ENCODE data around the gene TCHP. TPM values are rescaled to one million over a fixed set of nuclear protein-coding genes. Genes with fewer than 3 reads are reported as not detected.

Gene TCHP
- polyA plus RNA-seq, 1 donor from 2014 or later, result 12.8 TPM

DNA sequence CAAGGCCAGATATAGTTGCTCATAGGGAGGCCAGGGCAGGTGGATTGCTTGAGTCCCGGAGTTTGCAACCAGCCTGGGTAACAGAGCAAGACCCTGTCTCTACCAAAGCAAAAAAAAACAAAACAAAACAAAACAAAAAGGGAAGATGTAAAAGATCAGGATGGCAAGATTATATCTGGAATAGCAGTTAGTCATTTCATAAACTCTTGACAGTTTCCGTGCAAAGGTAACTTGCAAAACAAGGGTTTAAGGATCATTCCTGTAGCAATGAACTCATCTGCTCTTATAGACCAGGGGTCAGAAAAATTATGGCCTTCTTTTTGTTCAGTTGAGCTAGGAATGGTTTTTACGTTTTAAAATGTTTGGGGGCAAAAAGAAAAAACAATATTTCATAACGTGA, 66.5 kb downstream of the TCHP start:
- Histone ChIP-seq H3K79me2 (replicated peaks; ENCODE audit: insufficient read depth, low read length) (no peaks in the 10 kb centered on the region), H3K4me3 (ENCODE audit: low read length) (no peak overlapping the region), H3K27ac (ENCODE audit: low read length) (no peak overlapping the region), H3K4me2 (ENCODE audit: low read length) (no peak overlapping the region), H3K27me3 (ENCODE audit: insufficient read depth, low read depth, low read length) (no peaks in the 10 kb centered on the region), H3F3A (ENCODE audit: insufficient read depth, low read length, poor library complexity, severe bottlenecking) (no peaks in the 10 kb centered on the region), H3K9me3 (ENCODE audit: low read length) (no peaks in the 10 kb centered on the region), H3K9me2 (ENCODE audit: insufficient read depth, low read length) (no peaks in the 10 kb centered on the region), H3K36me3 (ENCODE audit: insufficient read depth, low read length) (peaks cover 14% of the 10 kb centered on the region), H4K20me1 (ENCODE audit: insufficient read depth) (no peaks in the 10 kb centered on the region), H2AFZ (ENCODE audit: low read depth, low read length) (no peak overlapping the region), H3K9ac (ENCODE audit: low read length) (no peak overlapping the region)
- TF ChIP-seq CTCF (IDR thresholded peaks at IDR 0.05; ENCODE audit: poor library complexity, severe bottlenecking), result no peak
- TF ChIP-seq EZH2 (IDR thresholded peaks at IDR 0.05; ENCODE audit: borderline replicate concordance, insufficient read depth, low read length, poor library complexity, severe bottlenecking), result no peak
- TF ChIP-seq RAD21 (conservative IDR thresholded peaks at IDR 0.05), result no peak
- TF ChIP-seq EP300 (conservative IDR thresholded peaks at IDR 0.05; ENCODE audit: poor library complexity, severe bottlenecking), result no peak
- TF ChIP-seq MXI1 (conservative IDR thresholded peaks at IDR 0.05; ENCODE audit: poor library complexity, severe bottlenecking), result no peak
- no peak for TF ChIP-seq POLR2AphosphoS5 (IDR thresholded peaks at IDR 0.05)
- TF ChIP-seq, protein P1, sequence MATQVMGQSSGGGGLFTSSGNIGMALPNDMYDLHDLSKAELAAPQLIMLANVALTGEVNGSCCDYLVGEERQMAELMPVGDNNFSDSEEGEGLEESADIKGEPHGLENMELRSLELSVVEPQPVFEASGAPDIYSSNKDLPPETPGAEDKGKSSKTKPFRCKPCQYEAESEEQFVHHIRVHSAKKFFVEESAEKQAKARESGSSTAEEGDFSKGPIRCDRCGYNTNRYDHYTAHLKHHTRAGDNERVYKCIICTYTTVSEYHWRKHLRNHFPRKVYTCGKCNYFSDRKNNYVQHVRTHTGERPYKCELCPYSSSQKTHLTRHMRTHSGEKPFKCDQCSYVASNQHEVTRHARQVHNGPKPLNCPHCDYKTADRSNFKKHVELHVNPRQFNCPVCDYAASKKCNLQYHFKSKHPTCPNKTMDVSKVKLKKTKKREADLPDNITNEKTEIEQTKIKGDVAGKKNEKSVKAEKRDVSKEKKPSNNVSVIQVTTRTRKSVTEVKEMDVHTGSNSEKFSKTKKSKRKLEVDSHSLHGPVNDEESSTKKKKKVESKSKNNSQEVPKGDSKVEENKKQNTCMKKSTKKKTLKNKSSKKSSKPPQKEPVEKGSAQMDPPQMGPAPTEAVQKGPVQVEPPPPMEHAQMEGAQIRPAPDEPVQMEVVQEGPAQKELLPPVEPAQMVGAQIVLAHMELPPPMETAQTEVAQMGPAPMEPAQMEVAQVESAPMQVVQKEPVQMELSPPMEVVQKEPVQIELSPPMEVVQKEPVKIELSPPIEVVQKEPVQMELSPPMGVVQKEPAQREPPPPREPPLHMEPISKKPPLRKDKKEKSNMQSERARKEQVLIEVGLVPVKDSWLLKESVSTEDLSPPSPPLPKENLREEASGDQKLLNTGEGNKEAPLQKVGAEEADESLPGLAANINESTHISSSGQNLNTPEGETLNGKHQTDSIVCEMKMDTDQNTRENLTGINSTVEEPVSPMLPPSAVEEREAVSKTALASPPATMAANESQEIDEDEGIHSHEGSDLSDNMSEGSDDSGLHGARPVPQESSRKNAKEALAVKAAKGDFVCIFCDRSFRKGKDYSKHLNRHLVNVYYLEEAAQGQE (IDR thresholded peaks at IDR 0.05; ENCODE audit: borderline replicate concordance), result no peak
- TF ChIP-seq SMC3 (conservative IDR thresholded peaks at IDR 0.05; ENCODE audit: poor library complexity), result no peak
- TF ChIP-seq TAF1 (IDR thresholded peaks at IDR 0.05; ENCODE audit: low read depth), result no peak

DNA sequence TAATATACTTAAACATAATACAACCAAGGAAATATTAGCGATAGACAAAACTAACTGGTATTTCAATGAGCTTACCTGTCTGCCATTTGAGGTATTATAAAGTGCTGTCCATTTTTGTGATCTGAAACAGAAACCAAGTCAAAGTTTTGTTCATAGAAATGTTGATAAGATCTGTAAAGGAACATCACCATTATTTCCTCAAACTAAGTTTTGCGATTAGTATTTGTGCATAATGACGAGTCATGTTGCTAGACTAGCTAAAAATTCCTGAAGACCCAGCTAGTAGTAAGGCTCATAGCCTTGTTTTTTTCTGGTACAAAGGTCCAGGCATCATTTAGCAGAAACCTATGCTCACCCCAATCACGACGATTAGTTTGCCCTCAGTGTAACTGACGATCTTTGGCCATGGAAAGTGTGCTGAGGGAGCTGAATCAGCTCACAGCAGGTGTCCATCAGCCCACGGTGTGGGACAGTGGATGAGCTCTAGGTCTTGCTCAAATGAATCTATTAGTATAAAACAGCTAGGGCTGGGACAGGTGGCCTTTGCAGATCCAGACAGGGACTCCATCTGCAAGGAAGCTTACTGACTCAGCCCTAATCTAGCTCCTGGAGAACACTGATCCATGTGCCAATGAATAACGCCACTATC, 67.4 kb downstream of the TCHP start:
- Histone ChIP-seq H2AFZ (ENCODE audit: low read depth, low read length) (no peak overlapping the region), H3K9me2 (ENCODE audit: insufficient read depth, low read length) (no peaks in the 10 kb centered on the region), H3K4me3 (ENCODE audit: low read length) (no peak overlapping the region), H3K27ac (ENCODE audit: low read length) (no peak overlapping the region), H3K79me2 (replicated peaks; ENCODE audit: insufficient read depth, low read length) (no peaks in the 10 kb centered on the region), H3K4me2 (ENCODE audit: low read length) (no peak overlapping the region), H3K9ac (ENCODE audit: low read length) (no peak overlapping the region), H3F3A (ENCODE audit: insufficient read depth, low read length, poor library complexity, severe bottlenecking) (no peaks in the 10 kb centered on the region), H4K20me1 (ENCODE audit: insufficient read depth) (no peaks in the 10 kb centered on the region), H3K9me3 (ENCODE audit: low read length) (no peaks in the 10 kb centered on the region), H3K27me3 (ENCODE audit: insufficient read depth, low read depth, low read length) (no peaks in the 10 kb centered on the region), H3K36me3 (ENCODE audit: insufficient read depth, low read length) (peaks cover 10% of the 10 kb centered on the region)
- TF ChIP-seq EP300 (conservative IDR thresholded peaks at IDR 0.05; ENCODE audit: poor library complexity, severe bottlenecking) (no peak), CTCF (IDR thresholded peaks at IDR 0.05; ENCODE audit: poor library complexity, severe bottlenecking) (no peak), SMC3 (conservative IDR thresholded peaks at IDR 0.05; ENCODE audit: poor library complexity) (no peak), RAD21 (conservative IDR thresholded peaks at IDR 0.05) (no peak), EZH2 (IDR thresholded peaks at IDR 0.05; ENCODE audit: borderline replicate concordance, insufficient read depth, low read length, poor library complexity, severe bottlenecking) (no peak), MXI1 (conservative IDR thresholded peaks at IDR 0.05; ENCODE audit: poor library complexity, severe bottlenecking) (no peak), TAF1 (IDR thresholded peaks at IDR 0.05; ENCODE audit: low read depth) (no peak)
- TF ChIP-seq, protein P1 (IDR thresholded peaks at IDR 0.05; ENCODE audit: borderline replicate concordance), result no peak
